Forelimb muscle (tissue), 1 donor: Measurements from ENCODE around the gene ZDHHC16. TPM values are rescaled to one million over a fixed set of nuclear protein-coding genes. Genes with fewer than 3 reads are reported as not detected.
"Not testable (repeated sequence)": the region's sequence is repeated elsewhere in the genome, so short reads cannot be mapped to it uniquely, and the experiment has no call there.

ENCODE experiments used
- DNase-seq: peaks from one replicate; pipeline ENCODE4 v3.0.0-alpha.2; 2013; ENCODE audit warnings: low read depth
- polyA plus RNA-seq: library from polyadenylated mRNA; unstranded; fragments of 120-200 nt; gene quantifications from one replicate; pipeline ENCODE4 v1.2.1, GENCODE V29; 2013; ENCODE audit not compliant: insufficient read length

ZDHHC16 gene
- polyA plus RNA-seq, result 28.8 TPM

GRCh38 chr10:97445722-97446639 is at the start of gene ZDHHC16, which contains the start of gene EXOSC1:
TSS of gene ZDHHC16 (plus strand) at chr10:97446175. CDS start at chr10:97451676, 5,501 bp downstream.
TSS of gene EXOSC1 (minus strand) at chr10:97446006. CDS start at chr10:97445985, 21 bp downstream.
- peak; percentile 95 for DNase-seq

DNA sequence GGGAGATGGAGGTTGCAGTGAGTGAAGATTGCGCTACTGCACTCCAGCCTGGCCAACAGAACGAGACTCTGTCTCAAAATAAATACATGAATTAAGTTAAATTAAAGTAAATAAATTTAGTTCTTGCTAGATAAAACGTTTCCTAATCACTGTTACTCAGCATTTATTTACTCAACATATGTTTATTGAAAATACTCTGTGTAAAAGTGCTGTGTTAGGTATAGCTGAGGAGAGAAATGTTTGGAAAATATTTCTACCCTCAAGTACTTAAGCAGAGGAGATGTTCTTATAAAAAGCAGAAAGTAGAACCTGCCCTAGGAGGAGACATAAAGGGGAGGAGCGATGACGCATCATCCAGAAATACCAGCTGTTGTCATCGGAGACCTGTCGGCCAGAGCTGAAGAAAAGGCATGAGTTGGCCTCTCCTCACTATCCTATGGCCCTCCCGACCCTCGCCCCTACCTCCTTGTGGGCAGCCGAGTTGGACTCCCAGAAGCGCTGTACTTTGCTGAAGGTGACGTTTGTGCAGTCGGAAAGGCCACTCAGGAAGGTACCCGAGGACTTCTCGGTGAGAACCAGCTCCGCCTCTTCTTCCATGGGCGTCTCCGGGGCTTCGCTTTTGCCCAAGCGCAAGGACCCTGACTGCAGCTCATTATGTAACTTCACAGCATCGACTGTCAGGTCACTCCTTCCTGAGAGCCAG is 46.0 kb upstream of the ZDHHC16 start:
- no peak for DNase-seq

DNA sequence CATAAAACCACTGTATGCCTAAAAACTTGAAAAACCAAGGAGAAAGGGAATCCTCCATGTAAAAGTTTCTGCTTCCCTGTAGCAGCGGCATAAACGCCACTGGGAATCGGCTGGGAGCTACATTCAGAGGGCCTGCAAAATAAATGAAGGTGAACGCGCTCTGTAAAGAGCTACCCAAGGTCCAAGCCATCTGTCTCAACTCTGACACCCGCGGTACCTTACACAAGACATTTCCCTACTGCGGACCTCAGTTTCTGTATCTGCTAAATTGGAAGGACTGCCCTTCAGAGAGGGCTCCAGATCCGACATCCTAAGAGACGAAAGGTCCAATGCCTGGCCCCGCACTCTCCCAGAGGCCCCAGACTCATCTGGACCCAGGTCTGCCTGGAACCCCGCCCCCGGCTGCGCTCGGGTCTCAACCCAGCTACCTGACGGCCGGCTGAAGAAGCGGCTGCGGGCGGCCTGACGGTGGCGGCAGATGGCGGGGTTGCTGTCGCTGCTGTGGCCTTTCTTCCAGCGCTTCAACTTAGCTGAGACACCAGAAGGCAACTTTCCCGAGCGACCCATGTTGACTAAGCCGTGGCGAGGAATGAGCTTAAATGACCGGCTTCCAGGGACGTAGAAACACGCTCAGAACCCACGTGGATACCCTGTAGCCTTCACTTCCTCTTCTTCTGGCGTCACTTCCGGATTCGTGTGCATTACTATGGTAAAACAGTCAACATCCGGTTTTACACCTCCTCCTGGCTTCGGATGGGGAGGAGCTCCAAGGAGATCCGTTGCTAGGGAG is 45.1 kb upstream of the ZDHHC16 start, which contains the start of gene RRP12:
Gene RRP12 (minus strand): TSS at position 676 of the 790 bp plus-strand sequence. CDS start 109 bp downstream, at position 567.
- peak; percentile 98 for DNase-seq

DNA sequence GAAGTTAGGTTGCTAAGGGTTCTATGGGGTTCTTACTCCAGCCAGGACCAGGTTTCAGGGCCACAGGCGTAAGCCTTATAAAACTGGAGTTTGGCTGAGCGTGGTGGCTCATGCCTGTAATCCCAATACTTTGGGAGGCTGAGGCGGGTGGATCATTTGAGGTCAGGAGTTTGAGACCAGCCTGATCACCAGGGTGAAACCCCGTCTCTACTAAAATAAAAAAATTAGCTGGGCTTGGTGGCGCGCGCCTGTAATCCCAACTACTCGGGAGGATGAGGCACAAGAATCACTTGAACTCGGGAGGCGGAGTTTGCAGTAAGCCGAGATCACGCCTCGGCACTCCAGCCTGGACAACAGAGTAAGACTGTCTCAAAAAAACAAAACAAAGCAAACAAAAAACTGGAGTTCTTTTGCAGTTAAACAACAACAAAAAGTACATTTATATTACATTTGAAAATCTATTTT is 44.5 kb upstream of the ZDHHC16 start:
- DNase-seq, result no peak

DNA sequence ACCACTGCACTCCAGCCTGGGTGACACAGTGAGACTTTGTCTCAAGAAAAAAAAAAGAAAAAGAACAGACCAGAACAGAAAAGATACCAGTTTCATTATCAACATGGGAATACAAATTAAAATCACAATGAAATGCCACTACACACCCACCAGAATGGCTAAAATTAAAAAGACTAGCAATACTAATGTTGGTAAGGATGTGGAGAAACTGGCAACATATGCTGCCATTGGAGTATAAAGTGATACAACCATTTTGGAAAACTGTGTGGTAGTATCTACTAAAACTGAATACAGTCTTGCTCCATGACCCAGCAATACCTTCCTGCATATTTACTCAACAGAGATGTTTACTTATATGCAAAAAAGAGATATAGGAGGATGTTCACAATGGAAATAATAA is 41.9 kb upstream of the ZDHHC16 start:
- no peak for DNase-seq

GRCh38 chr10:97406064-97406463 is 39.9 kb upstream of the ZDHHC16 start:
- DNase-seq, result no peak

DNA sequence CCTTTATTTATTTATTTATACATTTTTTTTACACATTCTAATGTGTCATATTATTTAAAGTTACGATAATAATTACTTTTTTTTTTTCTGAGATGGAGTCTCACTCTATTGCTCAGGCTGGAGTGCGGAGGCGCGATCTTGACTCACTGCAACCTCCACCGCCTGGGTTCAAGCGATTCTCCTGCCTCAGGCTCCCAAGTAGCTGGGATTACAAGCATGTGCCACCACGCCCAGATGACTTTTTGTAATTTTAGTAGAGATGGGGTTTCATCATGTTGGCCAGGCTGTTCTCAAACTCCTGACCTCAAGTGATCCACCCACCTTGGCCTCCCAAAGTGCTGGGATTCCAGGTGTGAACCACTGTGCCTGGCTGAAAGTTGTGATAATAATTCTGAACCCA is 39.5 kb upstream of the ZDHHC16 start:
- not testable (repeated sequence) for DNase-seq

DNA sequence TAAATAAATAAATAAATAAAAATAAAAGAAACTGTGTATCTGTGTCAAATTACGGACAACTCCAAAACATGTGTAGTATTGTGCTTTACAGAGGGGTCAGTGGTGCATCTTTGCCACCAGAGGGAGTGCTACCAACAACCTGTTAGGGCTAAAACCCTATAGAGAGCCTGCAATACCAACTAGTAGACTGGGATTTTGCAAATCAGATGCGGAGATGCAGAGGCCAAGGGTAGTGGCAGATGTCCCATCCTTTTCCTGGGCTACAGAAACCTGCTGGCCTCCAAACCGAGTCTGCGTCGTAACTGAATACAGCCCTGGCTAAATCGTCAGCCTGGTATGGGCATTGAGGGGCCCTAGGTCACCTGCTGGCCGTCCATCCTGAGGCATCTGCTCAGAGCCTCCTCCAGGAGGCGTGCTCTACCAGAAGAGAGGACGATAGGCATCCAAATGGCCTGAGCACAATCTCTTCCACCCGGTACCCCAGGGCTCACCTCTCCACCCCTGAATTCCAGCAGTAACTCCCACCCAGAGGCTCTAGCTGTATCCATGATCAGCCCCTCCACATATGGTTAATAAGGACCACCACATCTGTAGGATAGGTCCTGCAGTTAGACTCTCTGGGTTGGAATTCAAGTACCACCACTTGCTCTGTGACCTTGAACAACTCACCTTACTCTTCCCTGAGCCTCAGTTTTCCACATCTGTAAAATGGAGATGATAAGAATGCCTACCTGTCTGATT is 38.6 kb upstream of the ZDHHC16 start:
- DNase-seq, result peak; percentile 49

- DNase-seq, result no peak
Observed at GRCh38 chr10:97407952-97408248, 38.1 kb upstream of the ZDHHC16 start.

DNA sequence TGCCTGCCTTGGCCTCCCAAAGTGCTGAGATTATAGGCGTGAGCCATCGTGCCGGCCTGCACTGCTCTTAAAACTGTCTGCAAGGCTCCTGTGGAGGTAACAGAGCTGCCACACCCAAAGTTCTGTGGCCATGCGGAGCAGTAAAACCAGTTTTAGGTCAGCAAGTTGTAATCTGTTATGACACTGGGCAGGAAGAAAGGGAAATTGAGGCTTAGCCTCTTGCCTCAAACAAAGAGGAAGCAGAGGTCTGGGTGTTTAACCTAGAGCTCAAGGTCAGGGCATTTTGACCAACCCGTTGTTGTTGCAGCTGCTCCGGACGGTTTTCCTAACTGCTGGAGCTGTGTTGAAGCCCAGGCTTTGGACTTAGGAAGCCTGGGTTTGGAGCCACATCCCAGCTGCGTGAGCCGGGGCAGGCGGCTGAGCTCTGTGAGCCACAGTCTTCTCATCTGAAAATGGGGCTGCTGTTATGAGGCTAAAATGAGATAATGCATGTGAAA is 37.4 kb upstream of the ZDHHC16 start:
- DNase-seq, result no peak

DNA sequence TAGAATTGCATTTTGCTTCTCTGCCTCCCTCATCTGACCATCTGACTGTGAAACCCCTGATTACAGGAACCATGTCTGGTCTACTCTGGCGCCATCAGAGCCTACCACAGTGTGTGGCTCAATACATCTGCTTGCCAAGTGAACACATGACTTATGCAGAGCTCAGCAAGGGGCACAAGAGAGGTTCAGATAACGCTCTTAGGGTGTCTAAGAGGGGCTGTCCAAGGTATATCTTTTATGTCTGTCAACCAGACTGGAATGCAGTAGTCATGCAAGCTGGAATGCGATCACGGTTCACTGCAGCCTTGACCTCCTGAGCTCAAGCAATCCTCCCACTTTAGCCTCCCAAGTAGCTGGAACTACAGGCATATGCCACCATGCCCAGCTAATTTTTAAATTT is 34.6 kb upstream of the ZDHHC16 start:
- no peak for DNase-seq

- no peak for DNase-seq
Observed at GRCh38 chr10:97412891-97413304, 33.1 kb upstream of the ZDHHC16 start.

DNA sequence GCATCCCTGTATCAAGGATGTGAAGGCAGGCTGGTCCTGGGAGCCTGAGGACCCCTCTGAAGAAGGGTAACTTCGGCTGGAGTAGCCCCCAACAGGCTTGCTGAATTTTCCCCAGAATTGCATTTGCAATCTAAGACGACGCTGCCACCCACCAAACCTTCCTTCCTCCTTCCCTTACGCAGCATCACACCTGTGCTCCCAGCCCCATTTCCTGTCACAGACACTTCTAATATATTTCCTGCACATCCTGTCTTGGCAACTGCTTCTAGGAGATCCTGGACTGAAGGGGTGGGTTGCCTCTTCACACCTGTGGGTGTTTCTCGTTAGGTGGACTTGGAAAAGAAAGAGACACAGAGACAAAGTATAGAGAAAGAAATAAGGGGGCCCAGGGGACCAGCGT is 29.4 kb upstream of the ZDHHC16 start:
- no peak for DNase-seq

DNA sequence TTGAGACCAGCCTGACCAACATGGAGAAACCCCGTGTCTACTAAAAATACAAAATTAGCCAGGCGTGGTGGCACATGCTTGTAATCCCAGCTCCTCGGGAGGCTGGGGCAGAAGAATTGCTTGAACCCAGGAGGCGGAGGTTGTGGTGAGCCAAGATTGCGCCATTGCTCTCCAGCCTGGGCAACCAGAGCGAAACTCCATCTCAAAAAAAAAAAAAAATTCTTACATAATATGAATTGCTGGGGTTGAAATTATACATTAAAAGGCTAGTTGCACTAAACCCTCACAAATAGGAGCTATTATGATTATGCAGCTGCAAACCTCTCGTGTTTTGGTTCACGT is 22.2 kb upstream of the ZDHHC16 start:
- DNase-seq, result not testable (repeated sequence)

DNA sequence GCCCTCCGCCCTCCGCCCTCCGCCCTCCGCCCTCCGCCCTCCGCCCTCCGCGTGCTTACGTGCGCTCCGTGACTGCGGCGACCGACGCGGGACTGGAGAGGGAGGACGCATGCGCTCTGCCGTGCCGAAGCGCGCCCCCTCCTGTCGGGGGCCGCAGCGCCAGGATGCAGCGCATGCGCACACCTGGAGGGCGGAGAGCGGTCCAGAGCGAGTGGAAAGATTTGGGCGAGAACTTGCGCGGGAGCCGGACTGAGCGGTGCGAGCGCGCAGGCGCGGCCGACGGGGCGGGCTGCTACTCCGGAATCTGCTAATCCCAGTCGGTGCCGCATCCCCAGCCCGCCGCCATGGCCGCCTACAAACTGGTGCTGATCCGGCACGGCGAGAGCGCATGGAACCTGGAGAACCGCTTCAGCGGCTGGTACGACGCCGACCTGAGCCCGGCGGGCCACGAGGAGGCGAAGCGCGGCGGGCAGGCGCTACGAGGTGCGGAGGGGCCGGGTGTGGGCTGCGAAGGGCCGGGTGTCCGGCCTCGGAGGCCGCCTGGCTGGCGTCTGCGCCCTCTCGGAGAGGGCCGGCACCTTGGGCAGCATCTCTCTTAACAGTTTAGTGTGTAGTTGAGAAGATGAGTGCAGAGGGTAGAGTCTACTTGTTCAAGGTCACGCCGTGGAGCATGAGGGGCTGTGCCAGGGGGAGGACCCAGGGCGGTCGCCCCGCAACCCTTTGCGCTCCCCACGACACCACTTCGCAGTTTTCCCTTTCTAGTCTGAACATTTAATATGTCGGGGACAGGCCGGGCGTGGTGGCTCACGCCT is 19.8 kb upstream of the ZDHHC16 start, which contains the start of gene PGAM1:
Gene PGAM1 (plus strand): TSS at position 228 of the 812 bp plus-strand sequence. CDS start 117 bp downstream, at position 345.
- peak; percentile 94 for DNase-seq

- no peak for DNase-seq
Observed at GRCh38 chr10:97426776-97427570, 19.0 kb upstream of the ZDHHC16 start.

- DNase-seq, result no peak
Observed at GRCh38 chr10:97427571-97428179, 18.3 kb upstream of the ZDHHC16 start.

- no peak for DNase-seq
Observed at GRCh38 chr10:97428572-97428981, 17.4 kb upstream of the ZDHHC16 start.

GRCh38 chr10:97434055-97434454 is 11.9 kb upstream of the ZDHHC16 start:
- no peak for DNase-seq
